DMS 273 treated with DMSO at 0.1 percent for 48 hours (cell line): Measurements from ENCODE around the gene TAF4B.
"Not testable (repeated sequence)": the region's sequence is repeated elsewhere in the genome, so short reads cannot be mapped to it uniquely, and the experiment has no call there.

ENCODE experiments used
- DNase-seq: peaks from one replicate; lab custom pipeline; 2025; lab: John Stamatoyannopoulos, UW

TAF4B gene

DNA sequence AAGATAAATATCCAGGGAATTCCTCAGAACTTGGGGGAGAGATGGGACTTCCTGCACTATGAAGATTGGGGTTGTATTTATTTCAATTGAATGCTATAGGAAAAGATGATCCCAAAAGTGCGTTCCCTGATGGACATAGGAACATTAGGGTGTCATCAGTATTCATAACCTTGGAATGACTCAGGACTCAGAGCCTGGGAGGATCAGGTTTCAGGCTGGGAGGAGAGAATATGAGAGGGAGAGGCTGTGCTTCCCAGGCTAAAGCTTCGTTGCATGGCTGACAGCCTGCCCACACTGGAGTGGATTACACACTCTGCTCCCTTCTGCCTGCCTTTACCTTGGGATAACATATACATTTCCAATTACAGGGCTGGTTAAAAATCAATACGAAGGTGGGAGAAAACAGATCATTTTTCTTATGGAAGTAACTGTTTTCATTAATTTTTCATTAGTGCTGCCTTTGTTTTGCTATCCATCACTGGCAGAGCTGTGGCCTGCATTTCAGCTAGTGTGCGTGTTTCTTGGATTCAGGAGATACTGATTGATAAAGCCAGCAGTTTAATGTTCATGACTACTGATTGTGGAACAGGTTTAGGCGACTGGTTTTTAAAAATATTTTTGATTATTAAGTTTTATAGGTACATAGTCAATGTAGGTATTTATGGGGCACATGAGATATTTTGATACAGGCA, 203.4 kb downstream of the TAF4B start:
- DNase-seq: no peak

DNA sequence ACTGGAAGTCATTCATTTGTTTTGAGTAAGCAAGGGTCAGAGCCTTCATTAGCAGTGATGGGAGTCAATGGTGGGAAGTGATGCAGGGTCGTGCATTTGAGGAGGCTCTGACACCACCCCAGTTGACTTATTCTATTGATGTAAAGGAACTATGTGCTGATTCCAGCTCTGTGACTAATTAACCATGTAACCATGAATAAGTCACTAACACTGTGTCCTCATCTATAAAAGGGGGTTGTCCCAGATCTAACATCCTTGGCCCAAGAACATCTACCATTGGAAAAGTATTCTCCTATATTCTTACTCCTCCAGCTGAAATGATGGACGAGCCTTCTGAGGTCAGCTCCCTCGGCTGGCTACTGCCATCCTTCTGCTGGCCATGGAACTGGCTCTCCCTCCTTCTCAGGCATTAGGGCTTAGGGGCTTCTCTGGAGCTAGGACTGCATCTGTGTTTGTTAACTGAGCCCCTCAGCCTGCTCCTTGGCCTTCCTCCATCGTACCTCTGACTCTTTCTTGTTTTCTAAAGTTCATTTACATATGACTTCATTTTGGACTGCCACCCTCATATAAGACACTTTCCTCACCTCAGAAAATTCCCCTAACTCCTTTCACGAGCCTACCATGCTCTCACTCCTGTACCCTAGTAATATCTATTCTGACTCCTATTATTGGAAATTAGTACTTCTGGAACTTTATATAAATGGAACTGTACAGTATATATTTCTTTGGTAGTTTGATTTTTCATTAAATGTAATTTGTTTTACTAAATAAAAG, 206.6 kb downstream of the TAF4B start:
- no peak for DNase-seq

DNA sequence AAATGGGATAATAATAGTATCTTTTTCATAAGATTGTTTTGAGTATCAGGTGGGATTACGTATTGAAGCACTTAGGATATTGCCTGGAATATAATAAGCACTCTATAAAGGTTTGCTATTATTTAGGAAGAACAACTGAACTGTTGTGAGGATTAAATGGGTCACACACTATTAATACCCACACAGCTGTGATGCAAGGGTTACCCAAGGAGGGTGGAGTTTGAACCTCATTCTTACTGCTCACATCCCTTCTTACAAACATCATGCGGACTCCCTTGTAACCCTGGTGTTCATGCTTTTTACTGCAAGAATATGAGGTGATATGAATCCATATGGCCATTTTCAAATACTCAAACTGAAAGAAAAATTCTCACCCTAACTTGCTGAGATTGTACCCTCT, 208.6 kb downstream of the TAF4B start:
- no peak for DNase-seq

DNA sequence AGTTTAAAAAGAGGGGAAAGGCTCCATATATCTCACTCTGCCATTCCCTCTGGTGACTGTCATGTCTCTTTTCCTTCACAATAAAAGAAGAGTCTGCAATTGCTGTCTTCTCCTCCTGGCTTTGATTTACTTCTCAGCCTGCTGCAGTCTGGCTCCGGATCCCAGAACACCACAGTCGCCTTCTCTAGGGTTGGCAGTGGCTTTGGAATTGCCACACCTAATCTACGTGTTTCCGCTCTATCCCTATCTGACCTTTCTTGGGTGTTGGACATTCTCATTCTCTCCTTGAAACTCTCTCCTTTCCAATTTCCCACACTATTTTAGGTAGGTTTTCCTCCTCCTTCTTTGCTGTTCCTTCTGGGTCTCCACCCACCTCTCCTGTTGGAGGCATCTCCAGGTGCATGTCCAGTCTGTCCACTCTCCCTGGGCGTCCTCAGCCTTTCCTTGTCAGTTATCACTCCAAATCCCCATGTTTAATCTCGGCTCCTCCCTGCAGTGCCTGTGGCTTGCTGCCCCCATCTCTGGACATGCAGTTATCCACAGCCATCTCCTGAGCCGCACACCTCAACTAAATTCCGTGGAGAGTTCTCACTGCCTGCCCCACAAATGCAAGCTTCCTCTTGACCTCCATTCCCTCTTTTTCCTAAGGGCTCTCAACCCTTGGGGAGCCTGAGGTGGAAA, 209.3 kb downstream of the TAF4B start:
- DNase-seq: no peak

DNA sequence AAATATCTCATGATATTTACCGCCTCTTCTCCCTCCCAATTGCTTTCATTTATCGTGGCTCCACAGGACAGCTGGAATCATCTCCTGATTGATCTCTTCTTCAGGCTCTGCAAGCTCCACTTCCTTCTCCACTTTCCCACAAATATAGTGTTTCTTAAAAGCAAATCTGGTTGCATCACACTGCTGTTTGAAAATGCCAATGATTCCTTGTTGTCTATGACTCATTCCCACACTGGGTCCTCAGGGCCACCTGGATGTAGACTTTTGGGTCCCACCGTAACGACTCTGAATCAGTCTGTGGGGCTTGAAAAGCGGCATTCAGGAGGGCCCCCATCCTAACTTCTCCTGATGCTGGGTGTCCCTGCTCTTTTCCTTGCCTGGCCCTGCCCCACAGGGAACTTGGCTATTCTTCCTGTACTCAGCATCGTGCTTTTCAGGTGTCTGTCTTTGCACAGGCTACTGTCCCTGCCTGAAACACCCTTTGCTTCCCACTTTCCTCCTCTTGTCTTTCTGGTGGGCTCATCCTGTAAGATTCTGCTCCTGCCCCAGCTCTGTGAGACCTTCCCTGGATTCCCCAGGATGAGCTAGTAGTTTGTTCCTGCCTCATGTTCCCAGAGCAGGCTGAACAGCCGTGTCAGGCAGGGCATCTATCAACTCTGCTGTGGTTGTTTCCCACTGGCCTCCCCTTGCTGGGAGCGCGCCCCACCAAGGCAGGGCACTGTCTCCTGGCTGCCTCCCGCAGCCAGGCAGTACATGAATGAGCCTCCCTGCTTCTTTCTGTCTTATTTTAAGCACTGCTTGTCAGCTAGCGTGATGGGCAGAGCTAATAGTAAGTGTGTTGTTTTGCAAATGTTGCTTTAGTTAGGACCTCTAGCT, 210.2 kb downstream of the TAF4B start:
- DNase-seq: no peak

DNA sequence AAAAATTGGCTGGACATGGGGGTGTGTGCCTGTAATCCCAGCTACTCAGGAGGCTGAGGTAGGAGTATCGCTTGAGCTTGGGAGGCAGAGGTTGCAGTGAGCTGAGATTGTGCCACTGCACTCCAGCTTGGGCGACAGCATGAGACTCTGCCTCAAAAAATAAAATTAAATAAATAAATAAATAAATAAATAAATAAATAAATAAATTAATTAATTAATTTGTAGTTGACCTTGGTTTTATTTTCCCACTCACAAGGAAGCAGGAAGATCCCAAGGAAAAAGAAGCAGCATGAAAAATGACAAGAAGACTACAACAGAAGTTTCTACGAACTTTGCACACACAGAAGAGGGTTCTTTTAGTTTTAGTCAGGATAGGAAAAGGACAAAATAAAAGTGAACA, 211.4 kb downstream of the TAF4B start:
- DNase-seq: not testable (repeated sequence)

DNA sequence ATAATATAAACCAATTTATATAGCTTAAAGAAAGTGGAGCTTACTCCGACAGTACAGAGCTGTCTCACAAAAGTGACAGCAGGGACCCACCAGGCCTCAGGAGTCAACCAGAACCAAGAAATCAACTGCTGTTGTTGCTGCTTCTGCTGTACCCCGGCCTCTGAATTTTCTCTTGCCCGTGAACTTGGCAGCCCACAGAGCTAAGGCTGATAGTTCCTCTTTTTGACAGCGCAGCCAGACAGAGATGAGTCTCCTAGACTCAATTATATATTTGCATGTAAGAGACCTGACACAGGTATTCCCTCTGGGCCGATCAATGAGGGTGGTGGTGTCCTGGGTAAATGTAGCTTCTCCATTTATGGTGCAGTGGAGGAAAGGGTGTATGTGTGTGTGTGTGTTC, 212.7 kb downstream of the TAF4B start:
- DNase-seq: no peak

DNA sequence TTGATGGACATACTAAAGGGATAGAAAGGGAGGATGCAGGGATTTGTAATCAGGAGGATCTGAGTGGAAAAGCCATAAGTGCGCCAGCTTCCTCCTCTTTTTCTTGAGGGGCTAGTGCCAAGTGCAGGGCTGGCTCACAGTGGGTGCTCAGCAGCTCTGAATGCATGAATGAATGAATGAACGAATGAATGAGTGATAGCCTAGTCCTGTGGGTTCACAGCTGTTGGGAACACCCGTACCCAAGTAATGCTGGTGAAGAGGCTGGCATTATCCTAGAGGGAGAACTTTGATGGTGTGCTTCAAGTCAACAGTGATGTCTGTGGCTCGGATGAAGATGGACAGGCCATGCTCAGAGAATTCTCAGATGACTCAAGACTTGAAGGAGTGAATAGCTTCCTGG, 213.3 kb downstream of the TAF4B start:
- DNase-seq: no peak

DNA sequence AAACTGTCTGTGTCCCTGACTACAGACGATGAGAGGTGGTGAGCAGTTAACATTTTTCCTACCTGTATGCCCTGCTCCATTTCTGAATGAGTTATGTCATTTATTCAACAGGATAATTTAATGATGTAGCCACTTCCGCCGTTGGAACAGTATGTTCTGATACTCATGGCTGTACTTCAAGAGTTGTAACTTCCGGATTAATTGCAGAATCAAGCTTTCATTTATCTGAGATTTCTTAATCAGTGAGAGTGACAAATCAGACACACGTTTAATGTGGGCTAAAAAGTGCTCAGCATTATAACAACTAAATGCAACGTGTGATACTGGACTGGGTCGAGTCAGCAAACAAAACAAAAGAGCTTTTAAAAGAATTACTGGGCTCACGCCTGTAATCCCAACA, 214.4 kb downstream of the TAF4B start:
- DNase-seq: no peak
